Spleen (tissue), 7 donors: Measurements from ENCODE around the gene GDPD5.

Experiments used
- CTCF ChIP-seq, 11 experiments: fragments of 200-600 bp in 7 of 11; fragments of 450-650 bp in 4 of 11; sonication (generic) in 4 of 11; IDR thresholded peaks in 8 of 11; conservative IDR thresholded peaks in 3 of 11; 1 replicate in 7 of 11; 2 replicates in 4 of 11; pipeline versions ENCODE4 v1.4.0 to v1.8.0; 2016 to 2021; ENCODE audit warnings: antibody characterized with exemption in 11 of 11, inconsistent platforms in 4 of 11, mild to moderate bottlenecking in 1 of 11
- POLR2A ChIP-seq, 3 donors: fragments of 450-650 bp; IDR thresholded peaks; one replicate each; pipeline ENCODE4 v1.5.1; 2017; ENCODE audit warnings: antibody characterized with exemption in 3 of 3, mild to moderate bottlenecking in 1 of 3
- POLR2AphosphoS5 ChIP-seq, 3 donors: sonication (generic); formaldehyde crosslinking; IDR thresholded peaks; one replicate each; pipeline ENCODE4 v1.5.1; 2017; ENCODE audit warnings: antibody characterized with exemption in 3 of 3
- donor health status: DM: no; HTN: no; CAD: no; lungs with moderate emphysema.
- donor health status: DM: no; HTN: no; CAD: no.
- donor health status: DM: no; HTN: no; CAD: no.

DNA sequence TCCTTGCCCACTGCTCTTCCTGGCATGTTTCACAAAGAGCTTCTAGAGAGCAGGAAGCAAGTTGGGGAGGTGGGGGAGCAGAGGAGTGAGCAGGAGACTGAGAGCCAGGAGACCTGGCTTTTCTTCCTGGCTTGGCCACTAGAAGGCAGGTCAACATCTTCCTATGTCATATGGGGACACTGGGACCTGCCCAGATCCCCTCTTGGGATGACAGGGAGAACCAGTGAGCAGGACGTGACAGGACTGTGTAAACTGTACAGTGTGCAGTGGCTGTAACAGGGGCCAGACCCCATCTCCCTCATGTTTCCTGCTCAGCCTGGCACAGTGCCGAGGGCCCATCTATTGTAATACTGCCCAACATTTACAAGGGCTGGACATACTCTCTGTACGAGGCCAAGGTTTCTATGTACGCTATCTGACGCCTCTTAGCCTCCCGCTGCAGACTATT is 29.4 kb downstream of the GDPD5 start:
- TF ChIP-seq CTCF (IDR thresholded peaks at IDR 0.05 in 8 of 11, conservative IDR thresholded peaks at IDR 0.05 in 3 of 11) (no peak), POLR2A (IDR thresholded peaks at IDR 0.05) (no peak), POLR2AphosphoS5 (IDR thresholded peaks at IDR 0.05) (no peak)
